Epithelial cell of esophagus (primary cell): ENCODE data around the gene IL18RAP.

Source experiments
- DNase-seq: peaks from one replicate; pipeline ENCODE4 v3.0.0; 2010; ENCODE audit warnings: low read depth
- H3K4me3 ChIP-seq: 2 replicates; pipeline ENCODE4 v1.5.1; 2011; ENCODE audit warnings: mild to moderate bottlenecking, low read length, control low read depth
- CTCF ChIP-seq: IDR thresholded peaks from 2 replicates; pipeline ENCODE4 v1.5.1; 2011; ENCODE audit warnings: low read depth, mild to moderate bottlenecking, low read length, control low read depth, inconsistent platforms; ENCODE audit not compliant: insufficient read depth; ENCODE audit errors: missing control alignments

IL18RAP gene

GRCh38 chr2:102427249-102427648, 4.3 kb downstream of the IL18RAP start:
- no peak for TF ChIP-seq CTCF
- DNase-seq: no peak
- no peak overlapping the region for H3K4me3 ChIP-seq

- DNase-seq: no peak
- H3K4me3 ChIP-seq: no peak overlapping the region
- no peak for TF ChIP-seq CTCF
Observed at GRCh38 chr2:102428573-102428972, 5.6 kb downstream of the IL18RAP start.

GRCh38 chr2:102432386-102432785, 9.4 kb downstream of the IL18RAP start:
- no peak overlapping the region for H3K4me3 ChIP-seq
- no peak for DNase-seq
- TF ChIP-seq CTCF: no peak

- no peak for DNase-seq
- TF ChIP-seq CTCF: no peak
- no peak overlapping the region for H3K4me3 ChIP-seq
Observed at GRCh38 chr2:102433973-102434654, 11.2 kb downstream of the IL18RAP start.

GRCh38 chr2:102434655-102435381, 11.9 kb downstream of the IL18RAP start:
- no peak for TF ChIP-seq CTCF
- DNase-seq: no peak
- H3K4me3 ChIP-seq: no peak overlapping the region

- no peak for DNase-seq
- no peak overlapping the region for H3K4me3 ChIP-seq
- TF ChIP-seq CTCF: no peak
Observed at GRCh38 chr2:102435741-102436140, 12.8 kb downstream of the IL18RAP start.
